NCI-H2171 treated with DMSO at 0.1 percent for 48 hours (cell line): ENCODE measurements around the gene OR10G6.
"Not testable (repeated sequence)": the region's sequence is repeated elsewhere in the genome, so short reads cannot be mapped to it uniquely, and the experiment has no call there.

Experiments
- DNase-seq: peaks from one replicate; lab custom pipeline; 2025; lab: John Stamatoyannopoulos, UW

Gene OR10G6, protein sequence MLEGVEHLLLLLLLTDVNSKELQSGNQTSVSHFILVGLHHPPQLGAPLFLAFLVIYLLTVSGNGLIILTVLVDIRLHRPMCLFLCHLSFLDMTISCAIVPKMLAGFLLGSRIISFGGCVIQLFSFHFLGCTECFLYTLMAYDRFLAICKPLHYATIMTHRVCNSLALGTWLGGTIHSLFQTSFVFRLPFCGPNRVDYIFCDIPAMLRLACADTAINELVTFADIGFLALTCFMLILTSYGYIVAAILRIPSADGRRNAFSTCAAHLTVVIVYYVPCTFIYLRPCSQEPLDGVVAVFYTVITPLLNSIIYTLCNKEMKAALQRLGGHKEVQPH

DNA sequence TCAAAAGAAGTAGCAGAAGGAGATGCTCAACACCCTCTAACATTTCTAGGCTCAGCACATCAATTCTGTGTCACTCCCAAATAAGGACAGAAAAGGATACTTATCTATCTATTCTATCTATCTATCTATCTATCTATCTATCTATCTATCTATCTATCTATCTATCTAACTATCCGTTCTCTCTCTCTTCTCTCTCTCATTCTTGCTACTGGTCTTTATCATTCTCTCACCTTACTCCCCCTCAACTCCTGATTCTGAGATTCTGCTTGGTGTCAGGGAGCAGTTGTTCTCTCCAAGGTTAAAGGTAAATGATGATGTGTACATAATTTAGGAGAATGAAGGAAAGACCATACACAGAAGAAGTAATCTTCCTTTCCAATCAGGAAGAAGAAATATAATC is at the start of gene OR10G6:
Gene OR10G6, minus strand, starts transcription at position 43 of the 400 bp plus-strand sequence. Its CDS starts 0 bp downstream, at position 43.
- DNase-seq = no peak

DNA sequence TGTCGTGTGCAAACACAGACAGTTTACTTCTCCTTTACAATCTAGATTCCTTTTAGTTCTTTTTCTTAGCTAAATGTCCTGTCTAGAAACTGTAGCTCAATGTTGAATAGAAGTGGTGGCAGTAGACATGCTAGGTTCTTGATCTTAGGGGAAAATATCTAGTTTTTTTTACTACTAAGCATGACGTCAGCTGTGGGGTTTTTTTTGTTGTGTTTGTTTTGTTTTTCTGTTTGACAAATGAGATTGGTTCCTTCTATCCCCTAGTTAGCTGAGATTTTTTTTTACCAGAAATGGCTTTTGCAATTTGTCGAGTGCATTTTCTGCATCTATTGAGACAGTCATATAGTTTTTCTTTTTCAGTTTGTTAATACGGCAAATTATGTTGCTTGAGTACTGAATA is 48.5 kb upstream of the OR10G6 start:
- DNase-seq = no peak

DNA sequence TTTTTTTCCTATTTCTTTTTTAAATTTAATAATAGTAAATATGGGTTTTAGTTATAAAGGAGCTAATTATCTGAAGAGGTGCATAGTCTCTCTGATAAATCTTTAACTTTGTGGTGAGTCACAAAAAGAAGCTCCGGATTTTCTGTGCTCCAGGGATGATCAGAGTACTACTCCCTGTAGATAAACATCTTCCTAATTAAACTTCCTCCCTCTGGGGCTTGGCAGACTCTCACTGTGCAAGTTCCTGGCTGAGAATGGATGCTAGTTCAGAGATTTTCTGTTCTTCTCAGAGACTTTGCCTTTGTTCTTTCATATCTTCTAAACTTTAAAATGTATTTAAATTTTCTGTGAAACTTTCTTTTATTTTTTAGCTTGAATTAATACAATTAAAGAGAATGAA is 46.3 kb upstream of the OR10G6 start, which contains the start of gene OR10G7:
Gene OR10G7, minus strand, starts transcription at position 72 of the 400 bp plus-strand sequence. CDS start 2,324 bp downstream, outside the sequence.
- no peak for DNase-seq

DNA sequence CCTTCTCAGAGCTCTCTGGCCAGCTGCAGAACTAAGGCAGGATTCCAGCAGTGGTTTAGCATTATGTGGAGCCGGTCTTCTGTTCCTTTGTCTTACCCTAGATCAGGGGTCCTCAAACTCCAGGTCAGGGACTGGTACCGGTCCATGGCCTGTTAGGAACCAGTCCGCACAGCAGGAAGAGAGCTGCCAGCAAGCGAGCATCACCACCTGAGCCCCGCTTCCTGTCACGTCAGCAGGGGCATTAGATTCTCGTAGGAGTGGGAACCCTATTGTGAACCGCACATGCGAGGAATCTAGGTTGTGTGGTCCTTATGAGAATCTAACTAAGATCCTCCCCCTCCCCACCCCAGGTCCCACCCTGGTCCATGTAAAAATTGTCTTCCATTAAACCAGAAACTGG is 44.6 kb upstream of the OR10G6 start:
- DNase-seq = no peak

DNA sequence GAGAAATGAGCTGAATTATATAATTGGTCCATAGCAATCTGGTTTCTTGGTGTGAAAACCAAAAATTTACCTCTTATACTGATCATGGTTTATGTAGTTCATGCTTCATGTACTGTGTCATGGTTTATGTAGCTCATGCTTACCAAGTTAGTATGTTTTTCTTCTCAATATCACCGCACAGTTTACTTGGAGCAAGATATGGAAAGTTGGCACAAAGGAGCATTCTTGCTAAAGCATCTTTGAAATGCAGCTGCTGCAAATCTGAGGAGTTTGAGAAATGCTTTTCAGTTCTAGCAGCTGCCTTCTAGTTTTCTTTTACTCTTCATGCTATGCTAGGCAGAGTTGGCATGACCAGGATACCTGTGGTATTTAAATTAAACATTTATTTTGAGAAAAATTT is 41.7 kb upstream of the OR10G6 start:
- DNase-seq = no peak

DNA sequence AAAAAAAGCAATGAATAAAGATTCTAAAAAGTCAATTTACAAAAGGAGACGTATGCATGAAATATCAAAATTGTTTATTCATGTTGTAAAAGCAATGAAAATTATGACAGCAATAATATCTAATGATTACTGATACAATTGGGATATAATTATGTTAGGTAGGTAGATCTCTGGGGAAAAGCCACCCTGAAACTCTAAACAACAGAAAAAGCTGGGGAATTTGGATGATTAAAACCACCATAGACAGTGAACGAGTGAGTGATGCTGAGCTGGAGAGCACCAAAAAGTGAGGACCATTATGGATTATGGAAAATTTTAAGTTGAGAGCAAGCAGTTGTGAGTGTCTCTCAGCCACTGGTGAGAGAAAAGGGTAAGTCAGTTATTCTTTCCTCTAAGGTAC is 31.5 kb upstream of the OR10G6 start, which contains the start of gene OR10G8:
Gene OR10G8, plus strand, starts transcription at position 301 of the 400 bp plus-strand sequence. CDS start 2,825 bp downstream, outside the sequence.
- no peak for DNase-seq

DNA sequence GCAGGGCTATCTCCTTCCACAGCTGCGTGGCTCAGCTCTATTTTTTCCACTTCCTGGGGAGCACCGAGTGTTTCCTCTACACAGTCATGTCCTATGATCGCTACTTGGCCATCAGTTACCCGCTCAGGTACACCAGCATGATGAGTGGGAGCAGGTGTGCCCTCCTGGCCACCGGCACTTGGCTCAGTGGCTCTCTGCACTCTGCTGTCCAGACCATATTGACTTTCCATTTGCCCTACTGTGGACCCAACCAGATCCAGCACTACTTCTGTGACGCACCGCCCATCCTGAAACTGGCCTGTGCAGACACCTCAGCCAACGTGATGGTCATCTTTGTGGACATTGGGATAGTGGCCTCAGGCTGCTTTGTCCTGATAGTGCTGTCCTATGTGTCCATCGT is 20.9 kb upstream of the OR10G6 start:
- DNase-seq = not testable (repeated sequence)

DNA sequence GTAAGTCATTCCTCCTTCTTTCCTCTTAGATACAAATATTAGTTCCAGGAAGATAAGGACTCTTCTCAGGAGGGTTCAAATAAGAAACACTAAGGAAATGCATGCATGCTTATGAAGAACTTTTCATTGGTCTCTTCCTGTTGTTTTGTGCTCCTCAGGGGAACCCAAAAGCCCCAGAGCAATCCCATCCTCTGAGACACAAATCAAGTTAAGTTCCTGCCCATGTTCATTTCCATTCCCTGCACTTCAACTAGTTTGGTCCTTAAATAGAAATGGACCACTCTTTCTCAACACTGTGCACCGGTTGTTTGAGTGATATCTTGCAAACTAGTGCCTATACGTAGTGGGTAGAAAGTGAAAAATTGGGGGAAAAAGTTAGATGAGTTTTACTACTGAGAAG is 17.7 kb upstream of the OR10G6 start, which contains the start of gene OR10G4:
Gene OR10G4, plus strand, starts transcription at position 301 of the 400 bp plus-strand sequence. CDS start 2,578 bp downstream, outside the sequence.
- no peak for DNase-seq

DNA sequence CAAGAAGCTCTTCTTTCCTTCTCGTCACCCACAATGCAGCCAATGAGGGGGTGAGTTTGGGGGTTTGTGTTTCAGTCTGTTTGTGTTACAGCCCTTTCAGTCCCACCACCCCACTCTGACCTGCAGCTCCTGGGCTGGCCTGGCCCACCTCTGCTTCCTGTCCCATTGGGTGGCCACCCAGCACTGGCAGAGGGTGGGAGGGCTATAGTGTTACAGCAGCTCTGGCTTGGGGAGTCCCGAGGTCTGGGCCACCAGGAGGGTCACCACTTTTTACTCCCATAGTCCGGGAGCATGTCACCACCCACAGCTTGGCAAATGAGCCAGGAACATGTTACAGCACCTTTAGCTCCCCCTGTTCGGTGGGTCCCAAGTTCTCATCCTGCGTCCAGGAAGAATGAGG is 15.7 kb downstream of the OR10G6 start:
- no peak for DNase-seq

DNA sequence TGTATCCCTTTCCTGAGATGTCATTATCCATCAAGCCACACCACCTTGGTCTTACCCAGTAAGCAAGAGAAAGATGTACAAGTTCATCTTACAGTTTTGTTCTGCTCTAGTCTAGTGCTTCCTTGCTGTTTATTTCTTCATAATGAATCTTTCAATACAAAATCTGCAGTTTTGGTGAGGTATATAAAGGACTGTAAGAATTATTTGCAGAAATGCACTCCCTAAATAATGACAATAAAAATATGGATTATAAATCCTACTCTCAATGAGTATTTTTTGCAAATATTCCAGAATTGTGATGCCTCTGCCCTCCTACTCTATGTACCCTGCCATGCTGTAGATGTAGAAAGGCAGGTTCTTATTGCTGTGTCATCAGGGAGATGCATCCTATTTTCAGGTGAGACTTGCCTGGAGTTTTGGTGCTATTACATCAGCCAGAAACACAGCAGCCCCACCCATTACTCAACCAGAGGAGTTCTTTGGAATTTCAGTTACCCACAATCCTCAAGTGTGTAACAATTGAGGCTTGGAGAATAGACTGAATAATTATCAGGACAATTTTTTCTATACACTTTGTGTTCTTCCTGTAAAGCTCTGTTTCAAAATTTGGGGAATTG is 17.1 kb downstream of the OR10G6 start, which contains the start of gene OR10S1:
Gene OR10S1, minus strand, starts transcription at position 51 of the 617 bp plus-strand sequence. CDS start 117 bp downstream, outside the sequence.
- DNase-seq = no peak

DNA sequence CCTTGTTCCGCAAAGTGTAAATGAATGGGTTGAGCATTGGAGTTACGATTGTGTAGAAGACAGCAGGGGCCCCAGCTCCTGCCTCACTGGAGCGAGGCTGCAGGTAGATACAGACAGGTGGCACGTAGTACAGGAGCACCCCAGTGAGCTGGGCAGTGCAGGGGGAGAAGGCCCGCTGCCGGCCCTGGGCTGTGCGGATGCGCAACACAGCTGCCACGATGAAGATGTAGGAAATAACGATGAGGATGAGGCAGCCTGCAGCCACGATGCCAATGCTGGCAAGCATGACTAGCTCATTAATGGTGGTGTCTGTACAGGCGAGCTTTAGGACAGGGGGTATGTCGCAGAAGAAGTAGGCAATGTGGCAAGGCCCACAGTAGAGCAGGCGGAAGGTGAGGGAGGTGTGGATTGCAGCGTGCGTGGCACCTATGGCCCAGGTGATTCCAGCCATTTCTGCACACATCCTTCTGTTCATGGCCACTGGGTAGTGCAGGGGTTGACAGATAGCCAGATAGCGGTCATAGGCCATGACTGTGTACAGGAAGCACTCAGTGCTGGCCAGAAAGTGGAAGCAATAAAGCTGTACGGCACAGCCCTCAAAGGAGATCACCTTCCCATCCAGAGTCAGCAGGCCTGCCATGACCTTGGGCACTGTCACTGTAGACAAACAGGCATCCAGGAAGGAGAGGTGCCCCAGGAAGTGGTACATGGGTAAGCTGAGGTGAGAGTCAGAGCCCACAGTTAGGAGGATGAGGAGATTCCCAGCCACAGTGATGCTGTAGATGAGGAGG is 18.0 kb downstream of the OR10G6 start:
- no peak for DNase-seq

DNA sequence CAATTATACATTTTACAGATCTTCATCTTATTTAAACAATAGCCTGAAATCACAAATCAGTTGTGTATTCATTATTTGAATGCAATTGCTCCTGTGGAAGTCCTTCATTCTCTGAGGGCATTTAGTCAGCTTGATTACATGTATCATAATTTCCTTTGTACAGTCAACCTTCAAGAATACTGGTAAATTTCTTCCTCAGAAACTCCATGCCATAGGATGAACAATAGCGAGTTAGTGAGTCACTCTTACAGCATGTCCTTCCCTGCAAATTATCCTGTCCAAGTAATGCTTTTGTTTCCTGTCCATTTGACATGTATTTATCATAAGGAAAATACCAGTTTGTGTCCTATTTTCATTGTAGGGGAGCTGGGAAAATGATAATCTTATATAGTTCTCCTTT is 21.1 kb downstream of the OR10G6 start:
- no peak for DNase-seq

DNA sequence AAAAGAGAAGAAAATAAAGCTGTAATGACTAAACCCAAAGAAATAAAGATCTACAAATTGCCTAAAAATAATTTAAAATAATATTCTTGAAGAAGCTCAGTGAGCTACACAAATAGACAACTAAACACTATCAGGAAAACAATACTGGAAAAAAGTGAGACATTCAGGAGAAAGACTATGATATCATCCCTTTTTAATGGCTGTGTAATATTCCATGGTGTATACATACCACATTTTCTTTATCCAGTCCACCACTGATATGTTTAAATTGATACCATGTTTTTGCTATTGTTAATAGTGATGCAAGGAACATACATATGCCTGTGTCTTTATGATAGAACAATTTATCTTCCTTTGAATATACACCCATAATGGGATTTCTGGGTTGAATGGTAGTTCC is 38.2 kb downstream of the OR10G6 start:
- no peak for DNase-seq

DNA sequence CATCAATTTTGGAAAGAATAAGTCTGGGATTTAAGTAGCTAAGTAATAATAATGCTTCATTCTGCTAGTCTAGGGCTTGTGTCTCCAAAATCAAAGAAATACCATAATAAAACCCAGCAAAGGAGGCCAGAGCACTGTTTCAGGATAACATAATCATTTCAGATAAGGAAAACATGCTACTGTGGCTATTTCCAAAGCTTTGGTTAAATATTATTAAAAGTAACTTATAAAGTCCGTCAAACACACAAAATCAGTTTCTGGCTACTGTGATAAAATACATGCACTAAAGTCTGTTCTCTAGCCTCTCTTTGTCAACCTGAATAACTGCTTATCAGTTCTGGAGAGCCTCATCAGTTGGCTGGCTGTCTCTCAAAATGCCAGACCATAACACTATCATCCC is 49.8 kb downstream of the OR10G6 start:
- no peak for DNase-seq
